Measurements from ENCODE around the gene CSNK1E. TPM values are rescaled to one million over a fixed set of nuclear protein-coding genes. Genes with fewer than 3 reads are reported as not detected.

The CSNK1E gene
- total RNA-seq, 1 donor from 2014 or later = 208 TPM

- H3K4me3 ChIP-seq (ENCODE audit: low read depth, low read length) = no peak overlapping the region
- no peak for TF ChIP-seq CTCF (IDR thresholded peaks at IDR 0.05; ENCODE audit: insufficient read depth, low read length, poor library complexity, severe bottlenecking)
Observed at GRCh38 chr22:38257181-38257580, 60.1 kb downstream of the CSNK1E start.

GRCh38 chr22:38255697-38256096 is 61.5 kb downstream of the CSNK1E start:
- no peak for TF ChIP-seq CTCF (IDR thresholded peaks at IDR 0.05; ENCODE audit: insufficient read depth, low read length, poor library complexity, severe bottlenecking)
- no peak for DNase-seq (ENCODE audit: low read depth)
- no peaks in the 10 kb centered on the region for H3K27me3 ChIP-seq (ENCODE audit: control insufficient read depth, insufficient read depth, low read length)
- peaks cover 2% of the 10 kb centered on the region for H3K36me3 ChIP-seq (ENCODE audit: control insufficient read depth, insufficient read depth, low read length)
- H3K4me3 ChIP-seq (ENCODE audit: low read depth, low read length) = no peak overlapping the region

More at GRCh38 chr22:38257181-38257580, 60.1 kb downstream of the CSNK1E start:
- Histone ChIP-seq H3K36me3 (ENCODE audit: control insufficient read depth, insufficient read depth, low read length) (no peaks in the 10 kb centered on the region), H3K27me3 (ENCODE audit: control insufficient read depth, insufficient read depth, low read length) (no peaks in the 10 kb centered on the region)
- no peak for DNase-seq (ENCODE audit: low read depth)

GRCh38 chr22:38251341-38251692 is 65.9 kb downstream of the CSNK1E start:
- DNase-seq (ENCODE audit: low read depth) = no peak
- H3K27me3 ChIP-seq (ENCODE audit: control insufficient read depth, insufficient read depth, low read length) = no peaks in the 10 kb centered on the region
- no peak for TF ChIP-seq CTCF (IDR thresholded peaks at IDR 0.05; ENCODE audit: insufficient read depth, low read length, poor library complexity, severe bottlenecking)
- peaks cover 2% of the 10 kb centered on the region for H3K36me3 ChIP-seq (ENCODE audit: control insufficient read depth, insufficient read depth, low read length)
- H3K4me3 ChIP-seq (ENCODE audit: low read depth, low read length) = no peak overlapping the region

- peaks cover 2% of the 10 kb centered on the region for H3K36me3 ChIP-seq (ENCODE audit: control insufficient read depth, insufficient read depth, low read length)
- no peak overlapping the region for H3K4me3 ChIP-seq (ENCODE audit: low read depth, low read length)
- TF ChIP-seq CTCF (IDR thresholded peaks at IDR 0.05; ENCODE audit: insufficient read depth, low read length, poor library complexity, severe bottlenecking) = no peak
- DNase-seq (ENCODE audit: low read depth) = no peak
- H3K27me3 ChIP-seq (ENCODE audit: control insufficient read depth, insufficient read depth, low read length) = no peaks in the 10 kb centered on the region
Observed at GRCh38 chr22:38250643-38251340, 66.4 kb downstream of the CSNK1E start.

GRCh38 chr22:38249803-38250642 is 67.2 kb downstream of the CSNK1E start:
- no peak for TF ChIP-seq CTCF (IDR thresholded peaks at IDR 0.05; ENCODE audit: insufficient read depth, low read length, poor library complexity, severe bottlenecking)

More at GRCh38 chr22:38249803-38250642, 67.2 kb downstream of the CSNK1E start:
- no peak overlapping the region for H3K4me3 ChIP-seq (ENCODE audit: low read depth, low read length)
- peaks cover 2% of the 10 kb centered on the region for H3K36me3 ChIP-seq (ENCODE audit: control insufficient read depth, insufficient read depth, low read length)
- DNase-seq (ENCODE audit: low read depth) = no peak
- no peaks in the 10 kb centered on the region for H3K27me3 ChIP-seq (ENCODE audit: control insufficient read depth, insufficient read depth, low read length)

Measured in kidney epithelial cell (primary cell).